K562 (cell line): ENCODE results near the gene MARK3. TPM values are rescaled to one million over a fixed set of nuclear protein-coding genes. Genes with fewer than 3 reads are reported as not detected.

Experiments used
- ATAC-seq: fragments of 200-7000 bp; cut with Tn5 transposase; 3 replicates; pipeline ENCODE4 v1.9.1; 2020; ENCODE audit warnings: moderate library complexity
- BruUV-seq: library from RNA; stranded (reverse); fragments of 400-500 nt; replicated peaks from 2 replicates; lab custom pipeline; 2021; lab: Mats Ljungman, UMichigan
- CTCF ChIA-PET: fragments of 300-600 bp; formaldehyde crosslinking; extraction: SDS; loops from one replicate; lab custom pipeline; 2021; ENCODE audit warnings: low intra/inter-chr PET ratio; lab: Yijun Ruan, JAX
- POLR2A ChIA-PET: fragments of 300-600, 350-650 bp; sonication (Branson Sonifier 250); formaldehyde crosslinking; extraction: SDS; loops from one replicate; lab custom pipeline; 2021; ENCODE audit warnings: antibody characterized with exemption, inconsistent platforms; lab: Yijun Ruan, JAX
- DNase-seq, 4 experiments: peaks; one replicate each; pipeline versions ENCODE4 v3.0.0 to v3.0.0-alpha.2; 2011 to 2018; ENCODE audit warnings: low spot score in 3 of 4, mixed read lengths in 3 of 4; ENCODE audit errors: extremely low read depth in 1 of 4
- FAIRE-seq: peaks from 2 replicates; lab custom pipeline; 2011; peaks lifted over from hg19 to GRCh38; lab: Jason Lieb, UNC
- H2AFZ ChIP-seq: 2 replicates; pipeline ENCODE4 v1.6.0; 2011; ENCODE audit warnings: low read depth, low read length, control low read depth, inconsistent platforms
- H3K27ac ChIP-seq: fragments of 200-600 bp; 3 replicates; pipeline ENCODE4 v1.8.0; 2011; ENCODE audit warnings: low read depth, mild to moderate bottlenecking, control low read depth, inconsistent platforms, low read length, moderate library complexity, mixed read lengths; ENCODE audit errors: extremely low read depth
- H3K27me3 ChIP-seq, 2 experiments: fragments of 300-600 bp in 1 of 2; 2 replicates in 1 of 2; 3 replicates in 1 of 2; pipeline versions ENCODE4 v1.6.0 to v1.8.0; 2011; ENCODE audit warnings: inconsistent platforms in 2 of 2, low read length in 2 of 2, mild to moderate bottlenecking in 1 of 2, mixed read lengths in 1 of 2, moderate library complexity in 1 of 2; ENCODE audit not compliant: control insufficient read depth in 2 of 2, insufficient read depth in 2 of 2
- H3K36me3 ChIP-seq: fragments of 300-600 bp; 3 replicates; pipeline ENCODE4 v1.8.0; 2011; ENCODE audit warnings: mild to moderate bottlenecking, low read length, inconsistent platforms; ENCODE audit not compliant: control insufficient read depth, insufficient read depth
- H3K4me1 ChIP-seq, 2 experiments: fragments of 200-600 bp in 1 of 2; replicated peaks in 1 of 2; 2 replicates in 1 of 2; 3 replicates in 1 of 2; pipeline versions ENCODE4 v1.5.1 to v1.8.0; 2011; ENCODE audit warnings: inconsistent platforms in 2 of 2, low read length in 2 of 2, mild to moderate bottlenecking in 1 of 2, mixed read lengths in 1 of 2, moderate library complexity in 1 of 2; ENCODE audit not compliant: control insufficient read depth in 2 of 2, insufficient read depth in 2 of 2
- H3K4me2 ChIP-seq: 2 replicates; pipeline ENCODE4 v1.6.1; 2011; ENCODE audit warnings: low read length, control low read depth, inconsistent platforms, mixed read lengths; ENCODE audit not compliant: insufficient read depth
- H3K4me3 ChIP-seq: fragments of 200-600 bp; sonication (generic), shearing (Covaris generic); 2 replicates; pipeline ENCODE4 v1.5.1; 2016; ENCODE audit warnings: control low read depth, inconsistent platforms
- H3K79me2 ChIP-seq: fragments of 200-600 bp; 3 replicates; pipeline ENCODE4 v1.8.0; 2011; ENCODE audit warnings: low read length, inconsistent platforms; ENCODE audit not compliant: control insufficient read depth, insufficient read depth
- H3K9ac ChIP-seq, 2 experiments: 2 replicates each; pipeline versions ENCODE4 v1.6.0 to v1.6.1; 2011; ENCODE audit warnings: low read depth in 2 of 2, low read length in 2 of 2, control low read depth in 1 of 2, inconsistent platforms in 1 of 2, mild to moderate bottlenecking in 1 of 2, mixed read lengths in 1 of 2; ENCODE audit not compliant: insufficient read depth in 1 of 2
- H3K9me1 ChIP-seq: one replicate; pipeline ENCODE4 v1.6.0; 2011; ENCODE audit warnings: inconsistent platforms, mild to moderate bottlenecking, low read length, moderate library complexity; ENCODE audit not compliant: control insufficient read depth, insufficient read depth
- H3K9me3 ChIP-seq: replicated peaks from 2 replicates; pipeline ENCODE4 v1.5.1; 2011; ENCODE audit warnings: low read depth, low read length, inconsistent platforms; ENCODE audit not compliant: control insufficient read depth, insufficient read depth
- H4K20me1 ChIP-seq: replicated peaks from 2 replicates; pipeline ENCODE4 v1.6.1; 2011; ENCODE audit warnings: low read length, inconsistent platforms, mixed read lengths; ENCODE audit not compliant: control insufficient read depth, insufficient read depth
- ATF7 ChIP-seq: fragments of 450-650 bp; IDR thresholded peaks from 2 replicates; pipeline ENCODE4 v1.7.1; 2014; ENCODE audit warnings: mild to moderate bottlenecking, moderate library complexity
- NUFIP1 ChIP-seq: fragments of 450-650 bp; IDR thresholded peaks from 2 replicates; pipeline ENCODE4 v1.6.1; 2018; ENCODE audit not compliant: partially characterized antibody
- PHF21A ChIP-seq: fragments of 450-650 bp; IDR thresholded peaks from 2 replicates; pipeline ENCODE4 v1.6.1; 2017; ENCODE audit warnings: low read depth, borderline replicate concordance
- POU5F1 ChIP-seq: fragments of 150-350 bp; IDR thresholded peaks from 2 replicates; pipeline ENCODE4 v1.6.1; 2014; ENCODE audit warnings: borderline replicate concordance, low read length, low read depth, mild to moderate bottlenecking; ENCODE audit not compliant: partially characterized antibody
- RAD21 ChIP-seq, 2 experiments: fragments of 250-450 bp in 1 of 2; fragments of 450-650 bp in 1 of 2; sonication (Bioruptor Pico) in 1 of 2; formaldehyde crosslinking in 1 of 2; IDR thresholded peaks in 1 of 2; conservative IDR thresholded peaks in 1 of 2; 2 replicates each; pipeline versions ENCODE4 v1.4.0 to v1.8.0; 2020 to 2022; ENCODE audit warnings: mild to moderate bottlenecking in 2 of 2, moderate library complexity in 1 of 2
- TEAD4 ChIP-seq, 2 experiments: sonication (generic) in 1 of 2; formaldehyde crosslinking in 1 of 2; IDR thresholded peaks; 2 replicates each; pipeline versions ENCODE4 v1.6.1 to v1.8.0; 2012 to 2022; ENCODE audit warnings: borderline replicate concordance in 1 of 2, inconsistent platforms in 1 of 2, low read length in 1 of 2, mild to moderate bottlenecking in 1 of 2, missing genetic modification reagents in 1 of 2
- ZNF76 ChIP-seq: fragments of 250-450 bp; sonication (Bioruptor Pico); IDR thresholded peaks from 2 replicates; pipeline ENCODE4 v1.4.0; 2020; ENCODE audit warnings: mild to moderate bottlenecking, moderate library complexity, borderline replicate concordance
- WGBS: fragments of 100-300 bp; shearing (Covaris generic); methylation state at CpG from one replicate; pipeline ENCODE4 v1.1.6; 2016; ENCODE audit warnings: low coverage, mixed read lengths; ENCODE audit not compliant: insufficient coverage; ENCODE audit errors: missing lambda C conversion rate; 5-methylcytosine and 5-hydroxymethylcytosine counted together
- in situ Hi-C: fragments of 300-500 bp; cut with MboI; formaldehyde crosslinking; loops from 4 replicates; pipeline ENCODE4 v1.15.0; 2018; ENCODE audit warnings: inconsistent platforms, mixed read lengths
- intact Hi-C: fragments of 100-400 bp; cut with micrococcal nuclease; formaldehyde crosslinking; loops from 2 replicates; pipeline ENCODE4 v1.14.2; 2022
- polyA plus RNA-seq, 8 experiments: library from polyadenylated mRNA; depleted of rRNA in 4 of 8; stranded (reverse) in 5 of 8; unstranded in 3 of 8; fragments of >200 nt; fragmentation: Nextera tagmentation in 2 of 8; fragmentation: Illumina TruSeq in 1 of 8; extraction: Ambion mirVana in 2 of 8; extraction: Trizol in 1 of 8; gene quantifications; 2 replicates each; pipeline versions ENCODE4 v1.2.1 to v1.2.3, GENCODE V29; 2011 to 2014; ENCODE audit warnings: inconsistent platforms in 1 of 8, missing spikeins in 1 of 8
- total RNA-seq, 7 experiments: library from RNA; depleted of rRNA in 6 of 7; stranded (reverse); fragments of >200 nt in 6 of 7; fragmentation: Illumina TruSeq in 2 of 7; extraction: Trizol in 2 of 7; gene quantifications; 2 replicates each; pipeline versions ENCODE4 v1.2.1 to v1.2.3, GENCODE V29; 2011 to 2021; ENCODE audit warnings: low replicate concordance in 1 of 7
- TF ChIP-seq, protein P1 (sequence below): fragments of 250-450 bp; sonication (Bioruptor Pico); IDR thresholded peaks from 2 replicates; pipeline ENCODE4 v1.4.0; 2020
- TF ChIP-seq, protein P2 (sequence below): sonication (generic); formaldehyde crosslinking; IDR thresholded peaks from 2 replicates; pipeline ENCODE4 v1.8.1; 2023; ENCODE audit warnings: mild to moderate bottlenecking, missing genetic modification reagents
- TF ChIP-seq, protein P3 (sequence below): sonication (generic); formaldehyde crosslinking; IDR thresholded peaks from 2 replicates; pipeline ENCODE4 v1.8.1; 2023; ENCODE audit warnings: mild to moderate bottlenecking, missing genetic modification reagents
- TF ChIP-seq, protein P4 (sequence below), 3 experiments: IDR thresholded peaks in 2 of 3; conservative IDR thresholded peaks in 1 of 3; 2 replicates each; pipeline ENCODE4 v1.5.1; 2011 to 2012; ENCODE audit warnings: low read length in 3 of 3, mild to moderate bottlenecking in 3 of 3, control low read depth in 2 of 3, improper control_type of control experiment in 1 of 3, inconsistent platforms in 1 of 3, low read depth in 1 of 3, mixed read lengths in 1 of 3, moderate library complexity in 1 of 3; ENCODE audit not compliant: insufficient read depth in 2 of 3

The MARK3 gene
- total and polyA plus RNA-seq, 9 of the 15 experiments (the other 6 are each of a cell fraction or from before 2014, with no cell fraction given): 10.1 to 68.7 (median 56.3) TPM

DNA sequence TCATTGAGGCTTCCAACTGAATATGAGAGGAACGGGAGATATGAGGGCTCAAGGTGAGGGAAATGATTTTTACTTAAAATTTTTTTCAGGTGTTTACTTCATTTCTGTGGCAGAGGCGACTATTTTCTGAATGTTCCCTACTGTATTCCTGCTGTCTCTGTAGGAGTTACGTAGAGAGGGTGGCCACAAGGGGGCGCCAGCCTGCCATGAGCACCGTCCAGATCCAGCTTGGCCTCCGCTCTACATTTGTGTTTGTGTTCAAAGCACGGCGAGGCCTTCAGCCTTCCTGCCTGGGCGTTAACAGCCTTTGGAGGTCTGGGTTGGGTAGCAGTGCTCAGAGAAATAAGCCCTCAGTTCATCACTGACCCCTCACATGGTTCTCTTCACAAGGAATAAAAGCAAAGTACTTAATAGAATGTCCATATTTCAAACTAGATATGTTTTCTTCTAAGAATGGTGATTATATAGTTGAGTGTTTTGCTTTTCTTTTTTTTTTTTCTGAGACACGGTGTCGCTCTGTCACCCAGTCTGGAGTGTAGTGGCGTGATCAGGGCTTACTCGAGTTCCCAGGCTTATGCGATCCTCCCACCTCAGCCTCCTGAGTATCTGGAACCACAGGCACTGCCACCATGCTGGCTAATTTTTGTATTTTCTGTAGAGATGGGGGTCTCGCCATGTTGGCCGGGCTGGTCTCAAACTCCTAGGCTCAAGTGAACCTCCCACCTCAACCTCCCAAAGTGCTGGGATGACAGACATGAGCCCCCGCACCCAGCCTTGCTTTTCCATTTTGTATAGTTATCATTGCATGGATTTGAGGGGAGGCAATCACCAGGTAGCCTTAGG, 115.2 kb downstream of the MARK3 start:
- ChIA-PET POLR2A (interaction anchor here (0.6 to 1.3 kb wide), 2 partner anchors 10 to 99 kb away, joined by 3 read pairs; no protein-coding TSS in a partner anchor), CTCF (interaction anchor here (1.3 kb wide), 1 partner anchor 46 kb away, joined by 7 read pairs; no protein-coding TSS in a partner anchor)
- intact Hi-C loops (loop anchor here (5.0 kb wide), 1 partner anchor 47 kb away; no protein-coding TSS in a partner anchor), in situ Hi-C loops (no loop called here)
- Histone ChIP-seq H3K4me3 (no peak overlapping the region), H3K27me3 (no peaks in the 10 kb centered on the region), H3K9me1 (no peaks in the 10 kb centered on the region), H3K27ac (peak overlapping the region; percentile 27; the same call in 2 of the 3 replicates), H3K9ac (no peak overlapping the region), H3K36me3 (peaks cover 82% of the 10 kb centered on the region), H3K9me3 (no peaks in the 10 kb centered on the region), H3K4me1 (peaks cover 3 to 4% of the 10 kb centered on the region in 2 experiments; a peak in 4 of 5 replicates), H3K4me2 (no peak overlapping the region), H3K79me2 (peaks cover 7% of the 10 kb centered on the region; the same call in 1 of the 3 replicates), H4K20me1 (peaks cover 3% of the 10 kb centered on the region; the same call in 1 of the 2 replicates), H2AFZ (no peak overlapping the region)
- DNase-seq (peak; percentile 64 to 85 (median 70)), FAIRE-seq (peak; percentile 93), ATAC-seq (peak; percentile 99)
- WGBS: 14% methylated on average over 9 of the region's 17 CpGs
- no TSS peak for BruUV-seq
- TF ChIP-seq, protein P1, sequence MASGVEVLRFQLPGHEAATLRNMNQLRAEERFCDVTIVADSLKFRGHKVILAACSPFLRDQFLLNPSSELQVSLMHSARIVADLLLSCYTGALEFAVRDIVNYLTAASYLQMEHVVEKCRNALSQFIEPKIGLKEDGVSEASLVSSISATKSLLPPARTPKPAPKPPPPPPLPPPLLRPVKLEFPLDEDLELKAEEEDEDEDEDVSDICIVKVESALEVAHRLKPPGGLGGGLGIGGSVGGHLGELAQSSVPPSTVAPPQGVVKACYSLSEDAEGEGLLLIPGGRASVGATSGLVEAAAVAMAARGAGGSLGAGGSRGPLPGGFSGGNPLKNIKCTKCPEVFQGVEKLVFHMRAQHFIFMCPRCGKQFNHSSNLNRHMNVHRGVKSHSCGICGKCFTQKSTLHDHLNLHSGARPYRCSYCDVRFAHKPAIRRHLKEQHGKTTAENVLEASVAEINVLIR (CRISPR knock-in tag): no peak
- TF ChIP-seq, protein P2, sequence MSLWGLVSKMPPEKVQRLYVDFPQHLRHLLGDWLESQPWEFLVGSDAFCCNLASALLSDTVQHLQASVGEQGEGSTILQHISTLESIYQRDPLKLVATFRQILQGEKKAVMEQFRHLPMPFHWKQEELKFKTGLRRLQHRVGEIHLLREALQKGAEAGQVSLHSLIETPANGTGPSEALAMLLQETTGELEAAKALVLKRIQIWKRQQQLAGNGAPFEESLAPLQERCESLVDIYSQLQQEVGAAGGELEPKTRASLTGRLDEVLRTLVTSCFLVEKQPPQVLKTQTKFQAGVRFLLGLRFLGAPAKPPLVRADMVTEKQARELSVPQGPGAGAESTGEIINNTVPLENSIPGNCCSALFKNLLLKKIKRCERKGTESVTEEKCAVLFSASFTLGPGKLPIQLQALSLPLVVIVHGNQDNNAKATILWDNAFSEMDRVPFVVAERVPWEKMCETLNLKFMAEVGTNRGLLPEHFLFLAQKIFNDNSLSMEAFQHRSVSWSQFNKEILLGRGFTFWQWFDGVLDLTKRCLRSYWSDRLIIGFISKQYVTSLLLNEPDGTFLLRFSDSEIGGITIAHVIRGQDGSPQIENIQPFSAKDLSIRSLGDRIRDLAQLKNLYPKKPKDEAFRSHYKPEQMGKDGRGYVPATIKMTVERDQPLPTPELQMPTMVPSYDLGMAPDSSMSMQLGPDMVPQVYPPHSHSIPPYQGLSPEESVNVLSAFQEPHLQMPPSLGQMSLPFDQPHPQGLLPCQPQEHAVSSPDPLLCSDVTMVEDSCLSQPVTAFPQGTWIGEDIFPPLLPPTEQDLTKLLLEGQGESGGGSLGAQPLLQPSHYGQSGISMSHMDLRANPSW: no peak
- TF ChIP-seq ATF7: no peak
- no peak for TF ChIP-seq POU5F1
- no peak for TF ChIP-seq PHF21A
- 0 out of 2 replicates have a peak, but pooled peaks have one; percentile 9 for TF ChIP-seq TEAD4 (IDR thresholded peaks at IDR 0.05; ENCODE audit: low read length)
- TF ChIP-seq TEAD4 (CRISPR knock-in tag; IDR thresholded peaks at IDR 0.05; ENCODE audit: borderline replicate concordance): no peak
- no peak for TF ChIP-seq ZNF76 (CRISPR knock-in tag)
- no peak for TF ChIP-seq NUFIP1
- TF ChIP-seq, protein P3, sequence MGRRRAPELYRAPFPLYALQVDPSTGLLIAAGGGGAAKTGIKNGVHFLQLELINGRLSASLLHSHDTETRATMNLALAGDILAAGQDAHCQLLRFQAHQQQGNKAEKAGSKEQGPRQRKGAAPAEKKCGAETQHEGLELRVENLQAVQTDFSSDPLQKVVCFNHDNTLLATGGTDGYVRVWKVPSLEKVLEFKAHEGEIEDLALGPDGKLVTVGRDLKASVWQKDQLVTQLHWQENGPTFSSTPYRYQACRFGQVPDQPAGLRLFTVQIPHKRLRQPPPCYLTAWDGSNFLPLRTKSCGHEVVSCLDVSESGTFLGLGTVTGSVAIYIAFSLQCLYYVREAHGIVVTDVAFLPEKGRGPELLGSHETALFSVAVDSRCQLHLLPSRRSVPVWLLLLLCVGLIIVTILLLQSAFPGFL (CRISPR knock-in tag): no peak
- TF ChIP-seq, protein P4, sequence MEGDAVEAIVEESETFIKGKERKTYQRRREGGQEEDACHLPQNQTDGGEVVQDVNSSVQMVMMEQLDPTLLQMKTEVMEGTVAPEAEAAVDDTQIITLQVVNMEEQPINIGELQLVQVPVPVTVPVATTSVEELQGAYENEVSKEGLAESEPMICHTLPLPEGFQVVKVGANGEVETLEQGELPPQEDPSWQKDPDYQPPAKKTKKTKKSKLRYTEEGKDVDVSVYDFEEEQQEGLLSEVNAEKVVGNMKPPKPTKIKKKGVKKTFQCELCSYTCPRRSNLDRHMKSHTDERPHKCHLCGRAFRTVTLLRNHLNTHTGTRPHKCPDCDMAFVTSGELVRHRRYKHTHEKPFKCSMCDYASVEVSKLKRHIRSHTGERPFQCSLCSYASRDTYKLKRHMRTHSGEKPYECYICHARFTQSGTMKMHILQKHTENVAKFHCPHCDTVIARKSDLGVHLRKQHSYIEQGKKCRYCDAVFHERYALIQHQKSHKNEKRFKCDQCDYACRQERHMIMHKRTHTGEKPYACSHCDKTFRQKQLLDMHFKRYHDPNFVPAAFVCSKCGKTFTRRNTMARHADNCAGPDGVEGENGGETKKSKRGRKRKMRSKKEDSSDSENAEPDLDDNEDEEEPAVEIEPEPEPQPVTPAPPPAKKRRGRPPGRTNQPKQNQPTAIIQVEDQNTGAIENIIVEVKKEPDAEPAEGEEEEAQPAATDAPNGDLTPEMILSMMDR (IDR thresholded peaks at IDR 0.05 in 2 of 3, conservative IDR thresholded peaks at IDR 0.05 in 1 of 3; ENCODE audit: insufficient read depth in 2 of 3, low read depth in 1 of 3, low read length in 3 of 3): peak; percentile 76 to 86 (median 78)
- peak; percentile 46 to 65; a peak in 3 of 4 replicates for TF ChIP-seq RAD21 (CRISPR knock-in tag; conservative IDR thresholded peaks at IDR 0.05 in 1 of 2, IDR thresholded peaks at IDR 0.05 in 1 of 2)
